Caco-2 (cell line): ENCODE measurements around the gene USP38. TPM values are rescaled to one million over a fixed set of nuclear protein-coding genes. Genes with fewer than 3 reads are reported as not detected.

ENCODE experiments used
- BruUV-seq: library from RNA; stranded (reverse); fragments of 400-500 nt; replicated peaks from 2 replicates; lab custom pipeline; 2021; lab: Mats Ljungman, UMichigan
- CTCF ChIA-PET: fragments of 300-600 bp; sonication (Branson Sonifier 250); formaldehyde crosslinking; loops from one replicate; lab custom pipeline; 2022; ENCODE audit warnings: antibody characterized with exemption; lab: Charles Lee
- POLR2A ChIA-PET: fragments of 300-600 bp; sonication (Branson Sonifier 250); formaldehyde crosslinking; loops from one replicate; lab custom pipeline; 2022; ENCODE audit warnings: antibody characterized with exemption; lab: Charles Lee
- DNase-seq, 2 experiments: peaks; one replicate each; pipeline versions ENCODE4 v3.0.0 to v3.0.0-alpha.2; 2020 to 2022
- H3K27me3 ChIP-seq: replicated peaks from 2 replicates; pipeline ENCODE4 v1.6.0; 2011; ENCODE audit warnings: low read length; ENCODE audit not compliant: control insufficient read depth, insufficient read depth
- H3K36me3 ChIP-seq: 2 replicates; pipeline ENCODE4 v1.5.1; 2011; ENCODE audit warnings: low read length; ENCODE audit not compliant: control insufficient read depth, insufficient read depth
- H3K4me1 ChIP-seq: fragments of 250-450 bp; sonication (Bioruptor Pico); 2 replicates; pipeline ENCODE4 v1.5.1; 2020; ENCODE audit warnings: mild to moderate bottlenecking
- H3K4me3 ChIP-seq: 2 replicates; pipeline ENCODE4 v1.5.1; 2011; ENCODE audit warnings: low read depth, mild to moderate bottlenecking, control low read depth, low read length
- H3K9me3 ChIP-seq: fragments of 250-450 bp; sonication (Bioruptor Pico); 2 replicates; pipeline ENCODE4 v1.5.1; 2020; ENCODE audit warnings: mild to moderate bottlenecking, moderate library complexity
- H3K27ac Mint-ChIP-seq: one replicate; pipeline ENCODE4 v1.8.0; 2022; ENCODE audit warnings: mixed read lengths; ENCODE audit not compliant: unreplicated experiment
- H3K27me3 Mint-ChIP-seq: one replicate; pipeline ENCODE4 v1.8.0; 2022; ENCODE audit warnings: mixed read lengths; ENCODE audit not compliant: insufficient read depth, unreplicated experiment
- H3K36me3 Mint-ChIP-seq: one replicate; pipeline ENCODE4 v1.8.0; 2022; ENCODE audit warnings: mild to moderate bottlenecking, mixed read lengths; ENCODE audit not compliant: insufficient read depth, unreplicated experiment
- H3K4me1 Mint-ChIP-seq: one replicate; pipeline ENCODE4 v1.8.0; 2022; ENCODE audit warnings: low read depth, mixed read lengths; ENCODE audit not compliant: unreplicated experiment
- H3K4me3 Mint-ChIP-seq: one replicate; pipeline ENCODE4 v1.8.0; 2022; ENCODE audit warnings: mild to moderate bottlenecking, moderate library complexity, mixed read lengths; ENCODE audit not compliant: unreplicated experiment
- H3K9me3 Mint-ChIP-seq: one replicate; pipeline ENCODE4 v1.8.0; 2022; ENCODE audit warnings: mixed read lengths; ENCODE audit not compliant: unreplicated experiment
- CTCF ChIP-seq, 2 experiments: fragments of 200-600 bp in 1 of 2; IDR thresholded peaks; 1 replicate in 1 of 2; 2 replicates in 1 of 2; pipeline versions ENCODE4 v1.5.1 to v1.8.0; 2011 to 2022; ENCODE audit warnings: antibody characterized with exemption in 1 of 2, control low read depth in 1 of 2, inconsistent platforms in 1 of 2, low read depth in 1 of 2, low read length in 1 of 2, mild to moderate bottlenecking in 1 of 2, moderate library complexity in 1 of 2; ENCODE audit not compliant: insufficient read depth in 1 of 2, severe bottlenecking in 1 of 2, unreplicated experiment in 1 of 2
- intact Hi-C: fragments of 100-400 bp; cut with micrococcal nuclease; formaldehyde crosslinking; loops from one replicate; pipeline ENCODE4 v1.10.0; 2022; ENCODE audit not compliant: unreplicated experiment
- total RNA-seq: library from RNA; stranded (reverse); gene quantifications from 2 replicates; pipeline ENCODE4 v1.2.3, GENCODE V29; 2022

Gene USP38
- total RNA-seq, 1 experiment from 2014 or later: 19.8 TPM

GRCh38 chr4:143252478-143252877 is 67.8 kb downstream of the USP38 start:
- no peaks in the 10 kb centered on the region for H3K36me3 ChIP-seq
- no peaks in the 10 kb centered on the region for H3K4me1 Mint-ChIP-seq
- no peaks in the 10 kb centered on the region for H3K27me3 Mint-ChIP-seq
- no TSS peak for BruUV-seq
- H3K4me3 ChIP-seq: no peak overlapping the region
- no peaks in the 10 kb centered on the region for H3K4me1 ChIP-seq
- H3K27ac Mint-ChIP-seq: no peak overlapping the region
- intact Hi-C loops: no loop called here
- H3K27me3 ChIP-seq: no peaks in the 10 kb centered on the region
- ChIA-PET CTCF (no interaction called here), POLR2A (no interaction called here)
- TF ChIP-seq CTCF (IDR thresholded peaks at IDR 0.05; ENCODE audit: insufficient read depth in 1 of 2, low read depth in 1 of 2, low read length in 1 of 2, severe bottlenecking in 1 of 2, unreplicated experiment in 1 of 2): no peak
- no peak overlapping the region for H3K4me3 Mint-ChIP-seq
- no peak for DNase-seq
- H3K9me3 ChIP-seq: no peaks in the 10 kb centered on the region
- no peaks in the 10 kb centered on the region for H3K9me3 Mint-ChIP-seq
- H3K36me3 Mint-ChIP-seq: no peaks in the 10 kb centered on the region

- no TSS peak for BruUV-seq
- POLR2A ChIA-PET: no interaction called here
Measured at GRCh38 chr4:143253166-143253565, 68.4 kb downstream of the USP38 start.

GRCh38 chr4:143254491-143255226 is 69.9 kb downstream of the USP38 start:
- H3K4me3 ChIP-seq: no peak overlapping the region
- H3K36me3 ChIP-seq: no peaks in the 10 kb centered on the region
- CTCF ChIA-PET: no interaction called here
- Mint-ChIP-seq H3K4me1 (no peaks in the 10 kb centered on the region), H3K27me3 (no peaks in the 10 kb centered on the region), H3K9me3 (no peaks in the 10 kb centered on the region), H3K27ac (no peak overlapping the region), H3K4me3 (no peak overlapping the region), H3K36me3 (no peaks in the 10 kb centered on the region)
- no peak for DNase-seq
- BruUV-seq: no TSS peak
- H3K27me3 ChIP-seq: no peaks in the 10 kb centered on the region
- no peaks in the 10 kb centered on the region for H3K4me1 ChIP-seq
- H3K9me3 ChIP-seq: no peaks in the 10 kb centered on the region
- POLR2A ChIA-PET: no interaction called here
- no peak for TF ChIP-seq CTCF (IDR thresholded peaks at IDR 0.05; ENCODE audit: insufficient read depth in 1 of 2, low read depth in 1 of 2, low read length in 1 of 2, severe bottlenecking in 1 of 2, unreplicated experiment in 1 of 2)
- intact Hi-C loops: no loop called here

More at GRCh38 chr4:143253166-143253565, 68.4 kb downstream of the USP38 start:
- Histone ChIP-seq H3K36me3 (no peaks in the 10 kb centered on the region), H3K9me3 (no peaks in the 10 kb centered on the region), H3K4me3 (no peak overlapping the region), H3K27me3 (no peaks in the 10 kb centered on the region), H3K4me1 (no peaks in the 10 kb centered on the region)
- Mint-ChIP-seq H3K27ac (no peak overlapping the region), H3K4me3 (no peak overlapping the region), H3K36me3 (no peaks in the 10 kb centered on the region), H3K9me3 (no peaks in the 10 kb centered on the region), H3K27me3 (no peaks in the 10 kb centered on the region), H3K4me1 (no peaks in the 10 kb centered on the region)
- CTCF ChIA-PET: no interaction called here
- no peak for DNase-seq
- TF ChIP-seq CTCF (IDR thresholded peaks at IDR 0.05; ENCODE audit: insufficient read depth in 1 of 2, low read depth in 1 of 2, low read length in 1 of 2, severe bottlenecking in 1 of 2, unreplicated experiment in 1 of 2): no peak
- intact Hi-C loops: no loop called here
